CD8-positive, alpha-beta memory T cell (primary cell): Measurements from ENCODE around the gene COPG2. TPM values are rescaled to one million over a fixed set of nuclear protein-coding genes. Genes with fewer than 3 reads are reported as not detected.

ENCODE experiments used
- CTCF ChIA-PET: fragments of 350-600 bp; sonication (Branson Sonifier 250); formaldehyde crosslinking; loops from one replicate; lab custom pipeline; 2021; ENCODE audit warnings: antibody characterized with exemption; lab: Charles Lee
- POLR2A ChIA-PET: fragments of 350-600 bp; sonication (Branson Sonifier 250); formaldehyde crosslinking; loops from one replicate; lab custom pipeline; 2021; ENCODE audit warnings: antibody characterized with exemption; lab: Charles Lee
- DNase-seq, 5 donors: peaks; one replicate each; pipeline versions ENCODE4 v3.0.0 to v3.0.0-alpha.2; 2020 to 2022; ENCODE audit warnings: mixed read lengths in 1 of 5
- H3K27ac ChIP-seq: one replicate; pipeline ENCODE4 v1.7.0; 2013; ENCODE audit warnings: low read depth, mild to moderate bottlenecking, low read length, moderate library complexity
- H3K27me3 ChIP-seq: 2 replicates; pipeline ENCODE4 v1.7.0; 2013; ENCODE audit warnings: low read length, mild to moderate bottlenecking; ENCODE audit not compliant: insufficient read depth, poor library complexity, severe bottlenecking
- H3K36me3 ChIP-seq: 2 replicates; pipeline ENCODE4 v1.7.0; 2013; ENCODE audit warnings: mild to moderate bottlenecking, low read length, moderate library complexity; ENCODE audit not compliant: insufficient read depth
- H3K4me1 ChIP-seq: 2 replicates; pipeline ENCODE4 v1.7.0; 2013; ENCODE audit warnings: mild to moderate bottlenecking, low read length, moderate library complexity; ENCODE audit not compliant: insufficient read depth
- H3K4me3 ChIP-seq: 2 replicates; pipeline ENCODE4 v1.7.0; 2013; ENCODE audit warnings: mild to moderate bottlenecking, low read length
- H3K9me3 ChIP-seq: 2 replicates; pipeline ENCODE4 v1.7.0; 2013; ENCODE audit warnings: mild to moderate bottlenecking, low read length
- H3K27ac Mint-ChIP-seq, 8 donors: one replicate each; pipeline ENCODE4 v1.8.0; 2020 to 2021; ENCODE audit warnings: mixed read lengths in 8 of 8, mild to moderate bottlenecking in 6 of 8, inconsistent platforms in 3 of 8, moderate library complexity in 3 of 8
- H3K27me3 Mint-ChIP-seq, 2 donors: one replicate each; pipeline ENCODE4 v1.8.0; 2020 to 2021; ENCODE audit warnings: mixed read lengths in 2 of 2, mild to moderate bottlenecking in 1 of 2, moderate library complexity in 1 of 2
- H3K36me3 Mint-ChIP-seq, 3 donors: one replicate each; pipeline ENCODE4 v1.8.0; 2020 to 2021; ENCODE audit warnings: mixed read lengths in 3 of 3, inconsistent platforms in 1 of 3, mild to moderate bottlenecking in 1 of 3
- H3K4me1 Mint-ChIP-seq, 3 donors: one replicate each; pipeline ENCODE4 v1.8.0; 2020 to 2021; ENCODE audit warnings: mixed read lengths in 3 of 3, inconsistent platforms in 1 of 3, mild to moderate bottlenecking in 1 of 3
- H3K4me3 Mint-ChIP-seq, 7 donors: one replicate each; pipeline ENCODE4 v1.8.0; 2020 to 2021; ENCODE audit warnings: mixed read lengths in 7 of 7, mild to moderate bottlenecking in 6 of 7, moderate library complexity in 4 of 7, inconsistent platforms in 2 of 7
- H3K9me3 Mint-ChIP-seq, 5 donors: one replicate each; pipeline ENCODE4 v1.8.0; 2020 to 2022; ENCODE audit warnings: mixed read lengths in 5 of 5, mild to moderate bottlenecking in 3 of 5, moderate library complexity in 2 of 5, inconsistent platforms in 1 of 5
- polyA plus RNA-seq: library from polyadenylated mRNA; unstranded; fragments of 300-500 nt; fragmentation: Illumina TruSeq; gene quantifications from one replicate; pipeline ENCODE4 v1.2.3, GENCODE V29; 2021
- total RNA-seq, 2 experiments: library from RNA; stranded (reverse); gene quantifications; one replicate each; pipeline ENCODE4 v1.2.3, GENCODE V29; 2021

Gene COPG2
- total and polyA plus RNA-seq, 3 experiments from 2014 or later: 1.4 to 23.7 (median 23.6) TPM

GRCh38 chr7:130475776-130476175, 192.8 kb downstream of the COPG2 start:
- no peak for DNase-seq
- Histone ChIP-seq H3K36me3 (no peaks in the 10 kb centered on the region), H3K27me3 (no peaks in the 10 kb centered on the region), H3K4me3 (no peak overlapping the region), H3K27ac (no peak overlapping the region), H3K9me3 (no peaks in the 10 kb centered on the region), H3K4me1 (no peaks in the 10 kb centered on the region)
- POLR2A ChIA-PET: no interaction called here
- H3K27me3 Mint-ChIP-seq: peaks cover 13 to 21% of the 10 kb centered on the region in 2 donors
- H3K4me1 Mint-ChIP-seq: peaks cover 0 to 9% (median 6%) of the 10 kb centered on the region in 3 donors
- H3K36me3 Mint-ChIP-seq: peaks cover 0 to 3% (median 0%) of the 10 kb centered on the region in 3 donors
- H3K9me3 Mint-ChIP-seq: no peaks in the 10 kb centered on the region
- no peak overlapping the region for H3K27ac Mint-ChIP-seq
- CTCF ChIA-PET: no interaction called here
- no peak overlapping the region for H3K4me3 Mint-ChIP-seq

- H3K9me3 Mint-ChIP-seq: no peaks in the 10 kb centered on the region
- H3K36me3 ChIP-seq: no peaks in the 10 kb centered on the region
- H3K4me3 ChIP-seq: no peak overlapping the region
- POLR2A ChIA-PET: no interaction called here
- no peaks in the 10 kb centered on the region for H3K36me3 Mint-ChIP-seq
- DNase-seq: no peak
- no peak overlapping the region for H3K27ac Mint-ChIP-seq
- H3K27ac ChIP-seq: no peak overlapping the region
- CTCF ChIA-PET: interaction anchor here (1.5 kb wide), 1 partner anchor 13 kb away, joined by 3 read pairs; no protein-coding TSS in a partner anchor
- no peak overlapping the region for H3K4me3 Mint-ChIP-seq
- H3K27me3 Mint-ChIP-seq: peaks cover 15 to 18% of the 10 kb centered on the region in 2 donors
- no peaks in the 10 kb centered on the region for H3K4me1 ChIP-seq
- peaks cover 0 to 9% (median 6%) of the 10 kb centered on the region in 3 donors for H3K4me1 Mint-ChIP-seq
- no peaks in the 10 kb centered on the region for H3K9me3 ChIP-seq
- H3K27me3 ChIP-seq: no peaks in the 10 kb centered on the region
Measured at GRCh38 chr7:130473876-130474275, 194.7 kb downstream of the COPG2 start.

DNA sequence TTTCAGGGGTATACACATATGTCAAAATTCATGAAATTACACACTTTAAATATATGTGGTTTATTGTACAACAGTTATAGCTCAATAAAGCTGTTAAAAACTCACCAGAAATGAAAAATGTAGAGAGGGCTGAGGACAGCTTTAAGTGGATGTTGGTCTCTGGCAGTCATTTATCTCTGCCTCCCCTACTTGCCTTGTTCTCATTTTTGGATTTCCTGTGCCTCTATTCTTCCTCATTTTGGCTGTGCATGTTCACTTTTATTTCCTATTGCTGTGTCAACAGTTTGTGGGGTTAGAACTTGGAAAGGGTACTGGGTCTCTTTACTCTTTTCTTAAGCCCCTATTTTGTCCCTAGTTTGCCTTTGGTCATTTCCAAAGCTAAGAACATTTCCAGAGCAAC, 195.3 kb downstream of the COPG2 start:
- POLR2A ChIA-PET: no interaction called here
- no peak overlapping the region for H3K27ac Mint-ChIP-seq
- H3K27me3 Mint-ChIP-seq: peaks cover 13 to 18% of the 10 kb centered on the region in 2 donors

DNA sequence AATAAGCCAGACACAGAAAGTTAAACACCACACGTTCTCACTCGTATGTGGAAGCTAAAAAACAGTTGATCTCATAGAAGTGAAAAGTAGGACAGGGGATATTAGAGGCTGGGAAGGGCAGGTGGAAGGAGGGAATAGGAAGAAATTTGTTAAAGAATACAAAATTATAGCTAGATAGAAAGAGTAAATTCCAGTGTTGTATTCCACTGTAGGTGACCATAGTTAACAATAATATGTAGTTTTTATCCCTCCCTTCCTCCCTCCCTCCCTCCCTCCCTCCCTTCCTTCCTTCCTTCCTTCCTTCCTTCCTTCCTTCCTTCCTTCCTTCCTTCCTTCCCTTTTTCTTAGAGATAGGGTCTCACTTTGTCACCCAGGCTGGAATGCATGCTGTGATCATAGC, 196.6 kb downstream of the COPG2 start:
- peaks cover 13 to 23% of the 10 kb centered on the region in 2 donors for H3K27me3 Mint-ChIP-seq
- H3K4me1 Mint-ChIP-seq: peaks cover 0 to 6% (median 6%) of the 10 kb centered on the region in 3 donors
- POLR2A ChIA-PET: no interaction called here
- H3K36me3 ChIP-seq: no peaks in the 10 kb centered on the region
- no peak overlapping the region for H3K4me3 Mint-ChIP-seq
- no peak overlapping the region for H3K4me3 ChIP-seq
- no peak for DNase-seq
- peak overlapping the region in 1 of 8 donors; percentile 81 for H3K27ac Mint-ChIP-seq
- no peak overlapping the region for H3K27ac ChIP-seq
- H3K4me1 ChIP-seq: no peaks in the 10 kb centered on the region
- H3K9me3 ChIP-seq: no peaks in the 10 kb centered on the region
- H3K36me3 Mint-ChIP-seq: no peaks in the 10 kb centered on the region
- CTCF ChIA-PET: no interaction called here
- H3K27me3 ChIP-seq: no peaks in the 10 kb centered on the region
- H3K9me3 Mint-ChIP-seq: no peaks in the 10 kb centered on the region

More for the DNA sequence above, 195.3 kb downstream of the COPG2 start:
- H3K4me3 ChIP-seq: no peak overlapping the region
- no peaks in the 10 kb centered on the region for H3K36me3 Mint-ChIP-seq
- no peak for DNase-seq
- H3K27me3 ChIP-seq: no peaks in the 10 kb centered on the region
- H3K36me3 ChIP-seq: no peaks in the 10 kb centered on the region
- H3K27ac ChIP-seq: no peak overlapping the region
- no peaks in the 10 kb centered on the region for H3K9me3 Mint-ChIP-seq
- no peaks in the 10 kb centered on the region for H3K9me3 ChIP-seq
- no peaks in the 10 kb centered on the region for H3K4me1 ChIP-seq
- peaks cover 0 to 9% (median 6%) of the 10 kb centered on the region in 3 donors for H3K4me1 Mint-ChIP-seq
- H3K4me3 Mint-ChIP-seq: no peak overlapping the region
- CTCF ChIA-PET: interaction anchor here (1.5 kb wide), 1 partner anchor 14 kb away, joined by 3 read pairs; no protein-coding TSS in a partner anchor

- Histone ChIP-seq H3K4me1 (no peaks in the 10 kb centered on the region), H3K27ac (no peak overlapping the region), H3K27me3 (no peaks in the 10 kb centered on the region), H3K4me3 (no peak overlapping the region), H3K9me3 (no peaks in the 10 kb centered on the region), H3K36me3 (no peaks in the 10 kb centered on the region)
- H3K4me3 Mint-ChIP-seq: no peak overlapping the region
- peaks cover 0 to 6% (median 0%) of the 10 kb centered on the region in 3 donors for H3K36me3 Mint-ChIP-seq
- peaks cover 0 to 5% (median 0%) of the 10 kb centered on the region in 5 donors for H3K9me3 Mint-ChIP-seq
- peak overlapping the region in 1 of 8 donors; percentile 22 for H3K27ac Mint-ChIP-seq
- ChIA-PET CTCF (no interaction called here), POLR2A (interaction anchor here (0.6 kb wide), 1 partner anchor 399 kb away, joined by 3 read pairs; no protein-coding TSS in a partner anchor)
- no peak for DNase-seq
- H3K4me1 Mint-ChIP-seq: no peaks in the 10 kb centered on the region
- H3K27me3 Mint-ChIP-seq: peaks cover 10 to 23% of the 10 kb centered on the region in 2 donors
Measured at GRCh38 chr7:130468612-130469011, 199.9 kb downstream of the COPG2 start.

- H3K27ac ChIP-seq: no peak overlapping the region
- no peaks in the 10 kb centered on the region for H3K9me3 ChIP-seq
- Mint-ChIP-seq H3K4me1 (peaks cover 0 to 3% (median 3%) of the 10 kb centered on the region in 3 donors), H3K27me3 (peaks cover 1 to 4% of the 10 kb centered on the region in 2 donors), H3K36me3 (peaks cover 0 to 9% (median 0%) of the 10 kb centered on the region in 3 donors), H3K4me3 (no peak overlapping the region), H3K9me3 (peaks cover 3 to 14% (median 5%) of the 10 kb centered on the region in 5 donors), H3K27ac (no peak overlapping the region)
- ChIA-PET POLR2A (no interaction called here), CTCF (no interaction called here)
- H3K36me3 ChIP-seq: no peaks in the 10 kb centered on the region
- peak in 1 of 5 donors; percentile 34 for DNase-seq
- no peak overlapping the region for H3K4me3 ChIP-seq
- H3K27me3 ChIP-seq: no peaks in the 10 kb centered on the region
- no peaks in the 10 kb centered on the region for H3K4me1 ChIP-seq
Measured at GRCh38 chr7:130463553-130464434, 204.8 kb downstream of the COPG2 start.

- peaks cover 4% of the 10 kb centered on the region for H3K4me1 ChIP-seq
- ChIA-PET POLR2A (no interaction called here), CTCF (no interaction called here)
- Mint-ChIP-seq H3K27ac (peak overlapping the region in 1 of 8 donors; percentile 47), H3K9me3 (peaks cover 4 to 14% (median 5%) of the 10 kb centered on the region in 5 donors), H3K27me3 (peaks cover 0 to 1% of the 10 kb centered on the region in 2 donors), H3K36me3 (peaks cover 0 to 14% (median 0%) of the 10 kb centered on the region in 3 donors), H3K4me3 (no peak overlapping the region), H3K4me1 (peaks cover 8 to 13% (median 10%) of the 10 kb centered on the region in 3 donors)
- no peak overlapping the region for H3K4me3 ChIP-seq
- no peaks in the 10 kb centered on the region for H3K27me3 ChIP-seq
- H3K36me3 ChIP-seq: no peaks in the 10 kb centered on the region
- no peak overlapping the region for H3K27ac ChIP-seq
- DNase-seq: no peak
- no peaks in the 10 kb centered on the region for H3K9me3 ChIP-seq
Measured at GRCh38 chr7:130461272-130461671, 207.3 kb downstream of the COPG2 start.

- H3K27ac Mint-ChIP-seq: peak overlapping the region in 5 of 8 donors; percentile 27 to 78 (median 48)
- DNase-seq: peak in 2 of 5 donors; percentile 14 to 35
- H3K36me3 Mint-ChIP-seq: peaks cover 0 to 8% (median 0%) of the 10 kb centered on the region in 3 donors
- H3K9me3 Mint-ChIP-seq: peaks cover 0 to 10% (median 5%) of the 10 kb centered on the region in 5 donors
- no peaks in the 10 kb centered on the region for H3K27me3 Mint-ChIP-seq
- Histone ChIP-seq H3K27me3 (no peaks in the 10 kb centered on the region), H3K4me3 (peak overlapping the region; percentile 27), H3K27ac (no peak overlapping the region), H3K9me3 (no peaks in the 10 kb centered on the region), H3K36me3 (no peaks in the 10 kb centered on the region), H3K4me1 (peaks cover 4% of the 10 kb centered on the region)
- ChIA-PET CTCF (no interaction called here), POLR2A (no interaction called here)
- H3K4me3 Mint-ChIP-seq: peak overlapping the region in 6 of 7 donors; percentile 35 to 80 (median 66)
- peaks cover 8 to 13% (median 10%) of the 10 kb centered on the region in 3 donors for H3K4me1 Mint-ChIP-seq
Measured at GRCh38 chr7:130458257-130458656, 210.3 kb downstream of the COPG2 start.
